H9 (cell line): ENCODE results near the gene ZNF804A. TPM values are rescaled to one million over a fixed set of nuclear protein-coding genes. Genes with fewer than 3 reads are reported as not detected.

ENCODE experiments used
- DNase-seq: peaks from one replicate; pipeline ENCODE4 v3.0.0-alpha.2; 2017
- H2AFZ ChIP-seq: one replicate; pipeline ENCODE4 v1.6.1; 2013; ENCODE audit warnings: mild to moderate bottlenecking, low read length, control low read depth, moderate library complexity
- H2AK5ac ChIP-seq: 2 replicates; pipeline ENCODE4 v1.6.1; 2013; ENCODE audit warnings: low read length, control low read depth, mixed read lengths; ENCODE audit not compliant: insufficient read length
- H2BK120ac ChIP-seq: one replicate; pipeline ENCODE4 v1.6.1; 2013; ENCODE audit warnings: low read depth, mild to moderate bottlenecking, low read length, control low read depth, inconsistent platforms; ENCODE audit not compliant: poor library complexity, severe bottlenecking
- H2BK12ac ChIP-seq: 2 replicates; pipeline ENCODE4 v1.6.1; 2013; ENCODE audit warnings: low read length, control low read depth, mixed read lengths, low read depth; ENCODE audit not compliant: insufficient read length
- H2BK15ac ChIP-seq: 2 replicates; pipeline ENCODE4 v1.6.1; 2013; ENCODE audit warnings: low read depth, low read length, control low read depth
- H2BK20ac ChIP-seq: one replicate; pipeline ENCODE4 v1.6.1; 2013; ENCODE audit warnings: low read depth, mild to moderate bottlenecking, low read length, control low read depth, inconsistent platforms; ENCODE audit not compliant: poor library complexity, severe bottlenecking
- H2BK5ac ChIP-seq: 2 replicates; pipeline ENCODE4 v1.6.1; 2013; ENCODE audit warnings: low read length, control low read depth, mixed read lengths; ENCODE audit not compliant: insufficient read length
- H3K14ac ChIP-seq: 2 replicates; pipeline ENCODE4 v1.6.1; 2013; ENCODE audit warnings: low read length, control low read depth; ENCODE audit not compliant: insufficient read depth
- H3K18ac ChIP-seq: 2 replicates; pipeline ENCODE4 v1.6.1; 2013; ENCODE audit warnings: low read depth, mild to moderate bottlenecking, mixed read lengths, low read length, control low read depth; ENCODE audit not compliant: insufficient read length
- H3K23ac ChIP-seq: 2 replicates; pipeline ENCODE4 v1.6.1; 2013; ENCODE audit warnings: low read length, control low read depth, mixed read lengths, low read depth; ENCODE audit not compliant: insufficient read length
- H3K23me2 ChIP-seq: 2 replicates; pipeline ENCODE4 v1.6.1; 2013; ENCODE audit warnings: low read depth, mild to moderate bottlenecking, mixed read lengths, low read length, control low read depth; ENCODE audit not compliant: insufficient read length, poor library complexity, severe bottlenecking
- H3K27ac ChIP-seq: 2 replicates; pipeline ENCODE4 v1.5.1; 2013; ENCODE audit warnings: low read length, control low read depth, mixed read lengths, low read depth; ENCODE audit not compliant: insufficient read length
- H3K27me3 ChIP-seq: 2 replicates; pipeline ENCODE4 v1.6.1; 2013; ENCODE audit warnings: low read length, control low read depth, inconsistent platforms; ENCODE audit not compliant: insufficient read depth
- H3K4ac ChIP-seq: 2 replicates; pipeline ENCODE4 v1.6.1; 2013; ENCODE audit warnings: low read depth, mild to moderate bottlenecking, control low read depth, inconsistent platforms, low read length, moderate library complexity
- H3K4me1 ChIP-seq: 2 replicates; pipeline ENCODE4 v1.6.1; 2013; ENCODE audit warnings: low read length, control low read depth, inconsistent platforms; ENCODE audit not compliant: insufficient read depth
- H3K4me2 ChIP-seq: 2 replicates; pipeline ENCODE4 v1.6.1; 2013; ENCODE audit warnings: low read length, control low read depth, mixed read lengths; ENCODE audit not compliant: insufficient read length, insufficient read depth
- H3K56ac ChIP-seq: 2 replicates; pipeline ENCODE4 v1.6.1; 2013; ENCODE audit warnings: low read depth, mild to moderate bottlenecking, mixed read lengths, low read length, control low read depth; ENCODE audit not compliant: insufficient read length
- H3K79me1 ChIP-seq: 2 replicates; pipeline ENCODE4 v1.6.1; 2013; ENCODE audit warnings: low read depth, mild to moderate bottlenecking, moderate library complexity, low read length, control low read depth, inconsistent platforms; ENCODE audit not compliant: insufficient read depth, poor library complexity, severe bottlenecking
- H3K79me2 ChIP-seq: 2 replicates; pipeline ENCODE4 v1.6.1; 2013; ENCODE audit warnings: low read length, control low read depth, inconsistent platforms; ENCODE audit not compliant: insufficient read depth
- H3K9ac ChIP-seq: 2 replicates; pipeline ENCODE4 v1.6.1; 2013; ENCODE audit warnings: low read length, control low read depth, mixed read lengths; ENCODE audit not compliant: insufficient read length; ENCODE audit errors: extremely low read depth
- H3K9me3 ChIP-seq: one replicate; pipeline ENCODE4 v1.6.1; 2013; ENCODE audit warnings: low read depth, low read length, inconsistent platforms; ENCODE audit not compliant: control insufficient read depth
- H3T11ph ChIP-seq: one replicate; pipeline ENCODE4 v1.6.1; 2013; ENCODE audit warnings: mild to moderate bottlenecking, low read length, control low read depth, inconsistent platforms
- H4K20me1 ChIP-seq: one replicate; pipeline ENCODE4 v1.6.1; 2013; ENCODE audit not compliant: control insufficient read depth, insufficient read length, insufficient read depth
- H4K5ac ChIP-seq: 2 replicates; pipeline ENCODE4 v1.6.1; 2013; ENCODE audit warnings: low read depth, mild to moderate bottlenecking, mixed read lengths, low read length, control low read depth; ENCODE audit not compliant: insufficient read length
- H4K8ac ChIP-seq: replicated peaks from 2 replicates; pipeline ENCODE4 v1.6.1; 2013; ENCODE audit warnings: low read length, control low read depth, mixed read lengths, low read depth; ENCODE audit not compliant: insufficient read length
- H4K91ac ChIP-seq: 2 replicates; pipeline ENCODE4 v1.6.1; 2013; ENCODE audit warnings: low read depth, mild to moderate bottlenecking, moderate library complexity, mixed read lengths, low read length, control low read depth; ENCODE audit not compliant: insufficient read length
- H3K27ac Mint-ChIP-seq, 3 experiments: 2 replicates in 2 of 3; 3 replicates in 1 of 3; pipeline ENCODE4 v1.8.0; 2020 to 2021; ENCODE audit warnings: mixed read lengths in 3 of 3, mild to moderate bottlenecking in 1 of 3, moderate library complexity in 1 of 3
- H3K27me3 Mint-ChIP-seq: 2 replicates; pipeline ENCODE4 v1.8.0; 2021; ENCODE audit warnings: low read depth, mild to moderate bottlenecking, moderate library complexity, mixed read lengths
- H3K36me3 Mint-ChIP-seq, 3 experiments: 2 replicates in 2 of 3; 3 replicates in 1 of 3; pipeline ENCODE4 v1.8.0; 2020 to 2021; ENCODE audit warnings: low read depth in 3 of 3, mixed read lengths in 3 of 3; ENCODE audit not compliant: insufficient read depth in 1 of 3
- H3K4me1 Mint-ChIP-seq, 2 experiments: 2 replicates each; pipeline ENCODE4 v1.8.0; 2020; ENCODE audit warnings: mixed read lengths in 2 of 2
- H3K4me3 Mint-ChIP-seq, 2 experiments: 2 replicates in 1 of 2; 3 replicates in 1 of 2; pipeline ENCODE4 v1.8.0; 2020 to 2021; ENCODE audit warnings: mild to moderate bottlenecking in 2 of 2, mixed read lengths in 2 of 2, moderate library complexity in 1 of 2
- H3K9me3 Mint-ChIP-seq, 2 experiments: 2 replicates in 1 of 2; 3 replicates in 1 of 2; pipeline ENCODE4 v1.8.0; 2020; ENCODE audit warnings: mild to moderate bottlenecking in 2 of 2, mixed read lengths in 2 of 2, moderate library complexity in 1 of 2
- CTCF ChIP-seq: fragments of 200-600 bp; sonication (generic); conservative IDR thresholded peaks from 3 replicates; pipeline ENCODE4 v1.8.0; 2021; ENCODE audit warnings: antibody characterized with exemption, mild to moderate bottlenecking
- WGBS: extraction: QIAGEN DNeasy Blood & Tissue Kit; methylation state at CpG from one replicate; pipeline ENCODE4 v1.1.7; 2013; ENCODE audit warnings: missing lambda C conversion rate, low lambda C conversion rate, mixed read lengths; ENCODE audit not compliant: insufficient read length; ENCODE audit errors: extremely low coverage; 5-methylcytosine and 5-hydroxymethylcytosine counted together
- total RNA-seq: library from RNA; stranded (reverse); gene quantifications from 2 replicates; pipeline ENCODE4 v1.2.1, GENCODE V29; 2021

Gene ZNF804A
- total RNA-seq, 1 experiment from 2014 or later = not detected

- Histone ChIP-seq H3K79me1 (no peaks in the 10 kb centered on the region), H2BK120ac (no peak overlapping the region), H4K5ac (no peak overlapping the region), H3K56ac (no peak overlapping the region), H3K79me2 (no peaks in the 10 kb centered on the region), H2BK20ac (no peak overlapping the region), H3K9me3 (no peaks in the 10 kb centered on the region), H2BK5ac (no peak overlapping the region), H4K20me1 (no peaks in the 10 kb centered on the region), H3K23me2 (no peaks in the 10 kb centered on the region), H3K18ac (no peak overlapping the region), H3T11ph (no peak overlapping the region), H4K8ac (no peak overlapping the region), H2AFZ (no peak overlapping the region), H3K4ac (no peak overlapping the region), H3K4me2 (no peak overlapping the region), H3K27ac (no peak overlapping the region), H3K9ac (no peak overlapping the region), H3K4me1 (no peaks in the 10 kb centered on the region), H3K27me3 (no peaks in the 10 kb centered on the region), H2BK15ac (no peak overlapping the region), H3K14ac (no peak overlapping the region), H2BK12ac (no peak overlapping the region), H3K23ac (no peak overlapping the region), H2AK5ac (no peak overlapping the region), H4K91ac (no peak overlapping the region)
- H3K27ac Mint-ChIP-seq = no peak overlapping the region
- H3K4me3 Mint-ChIP-seq = no peak overlapping the region
- no peak for TF ChIP-seq CTCF
- DNase-seq = no peak
- H3K27me3 Mint-ChIP-seq = no peaks in the 10 kb centered on the region
- H3K9me3 Mint-ChIP-seq = no peaks in the 10 kb centered on the region; a peak in 1 of 5 replicates
- WGBS = no CpG with 5 or more reads among the region's 1 CpG
- H3K4me1 Mint-ChIP-seq = no peaks in the 10 kb centered on the region
- no peaks in the 10 kb centered on the region for H3K36me3 Mint-ChIP-seq
Observed at GRCh38 chr2:184556639-184557038, 41.7 kb upstream of the ZNF804A start.
